ENCODE results near the gene POFUT1. TPM values are rescaled to one million over a fixed set of nuclear protein-coding genes. Genes with fewer than 3 reads are reported as not detected.
"Not testable (repeated sequence)": the region's sequence is repeated elsewhere in the genome, so short reads cannot be mapped to it uniquely, and the experiment has no call there.

The POFUT1 gene
- total RNA-seq, 1 donor from 2014 or later, result 49.5 TPM

DNA sequence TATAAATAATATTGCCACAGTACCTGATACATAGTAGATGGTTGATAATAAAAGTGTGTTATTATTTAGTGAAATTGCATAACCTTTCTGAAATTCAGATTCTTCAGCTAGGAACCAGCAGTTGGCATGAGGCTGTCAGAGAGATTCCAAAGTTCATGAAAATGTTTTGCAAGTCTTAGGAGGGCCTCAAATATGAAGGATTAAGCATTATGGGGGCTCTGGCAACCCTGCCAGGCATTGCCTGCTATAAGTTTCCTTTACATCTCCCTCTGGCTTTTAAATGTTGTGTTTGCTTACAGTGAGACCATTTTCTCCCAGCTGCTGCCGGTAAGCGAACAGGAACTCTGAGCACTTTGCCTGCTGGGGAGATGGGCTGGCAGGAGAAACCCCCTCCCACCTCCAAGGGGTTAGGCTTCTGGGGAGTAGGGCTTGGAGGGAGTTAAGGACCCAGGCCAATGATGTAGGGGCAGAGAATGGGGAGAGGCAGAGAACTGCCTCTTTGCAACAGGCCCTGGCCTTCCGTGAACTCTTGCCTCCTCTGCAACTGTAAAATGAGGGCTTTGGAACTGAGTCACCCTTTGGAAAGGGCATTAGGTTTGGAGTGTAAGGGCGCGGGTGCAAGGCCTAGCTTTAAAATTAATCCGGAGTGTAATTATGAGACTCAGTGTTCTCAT lies 36.6 kb downstream of the POFUT1 start:
- DNase-seq (ENCODE audit: extremely low spot score, unreplicated experiment), result no peak
- Mint-ChIP-seq H3K27me3 (ENCODE audit: unreplicated experiment) (no peaks in the 10 kb centered on the region), H3K9me3 (ENCODE audit: unreplicated experiment) (no peaks in the 10 kb centered on the region), H3K4me1 (ENCODE audit: unreplicated experiment) (peaks cover 9% of the 10 kb centered on the region), H3K27ac (ENCODE audit: unreplicated experiment) (no peak overlapping the region), H3K4me3 (ENCODE audit: unreplicated experiment) (no peak overlapping the region), H3K36me3 (ENCODE audit: unreplicated experiment) (no peaks in the 10 kb centered on the region)
- TF ChIP-seq, protein P1, sequence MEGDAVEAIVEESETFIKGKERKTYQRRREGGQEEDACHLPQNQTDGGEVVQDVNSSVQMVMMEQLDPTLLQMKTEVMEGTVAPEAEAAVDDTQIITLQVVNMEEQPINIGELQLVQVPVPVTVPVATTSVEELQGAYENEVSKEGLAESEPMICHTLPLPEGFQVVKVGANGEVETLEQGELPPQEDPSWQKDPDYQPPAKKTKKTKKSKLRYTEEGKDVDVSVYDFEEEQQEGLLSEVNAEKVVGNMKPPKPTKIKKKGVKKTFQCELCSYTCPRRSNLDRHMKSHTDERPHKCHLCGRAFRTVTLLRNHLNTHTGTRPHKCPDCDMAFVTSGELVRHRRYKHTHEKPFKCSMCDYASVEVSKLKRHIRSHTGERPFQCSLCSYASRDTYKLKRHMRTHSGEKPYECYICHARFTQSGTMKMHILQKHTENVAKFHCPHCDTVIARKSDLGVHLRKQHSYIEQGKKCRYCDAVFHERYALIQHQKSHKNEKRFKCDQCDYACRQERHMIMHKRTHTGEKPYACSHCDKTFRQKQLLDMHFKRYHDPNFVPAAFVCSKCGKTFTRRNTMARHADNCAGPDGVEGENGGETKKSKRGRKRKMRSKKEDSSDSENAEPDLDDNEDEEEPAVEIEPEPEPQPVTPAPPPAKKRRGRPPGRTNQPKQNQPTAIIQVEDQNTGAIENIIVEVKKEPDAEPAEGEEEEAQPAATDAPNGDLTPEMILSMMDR (IDR thresholded peaks at IDR 0.05), result no peak

DNA sequence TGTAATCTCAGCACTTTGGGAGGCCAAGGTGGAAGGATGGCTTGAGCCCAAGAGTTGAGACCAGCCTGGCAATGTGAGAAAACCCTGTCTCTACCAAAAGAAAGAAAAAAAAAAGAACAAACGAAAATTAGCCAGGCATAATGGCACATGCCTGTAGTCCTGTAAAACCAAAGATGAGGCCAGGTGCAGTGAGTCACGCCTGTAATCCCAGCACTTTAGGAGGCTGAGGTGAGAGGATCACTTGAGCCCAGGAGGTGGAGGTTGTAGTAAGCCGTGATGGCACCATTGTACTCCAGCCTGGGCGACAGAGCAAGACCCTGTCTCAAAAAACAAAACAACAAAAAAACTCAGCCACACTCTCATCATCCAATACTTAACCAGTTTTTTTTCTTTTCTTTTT lies 37.3 kb downstream of the POFUT1 start:
- H3K4me3 Mint-ChIP-seq (ENCODE audit: unreplicated experiment), result no peak overlapping the region
- H3K27ac Mint-ChIP-seq (ENCODE audit: unreplicated experiment), result no peak overlapping the region
- H3K9me3 Mint-ChIP-seq (ENCODE audit: unreplicated experiment), result no peaks in the 10 kb centered on the region
- H3K27me3 Mint-ChIP-seq (ENCODE audit: unreplicated experiment), result no peaks in the 10 kb centered on the region
- DNase-seq (ENCODE audit: extremely low spot score, unreplicated experiment), result no peak
- TF ChIP-seq, protein P1 (IDR thresholded peaks at IDR 0.05), result no peak
- no peaks in the 10 kb centered on the region for H3K36me3 Mint-ChIP-seq (ENCODE audit: unreplicated experiment)
- peaks cover 6% of the 10 kb centered on the region for H3K4me1 Mint-ChIP-seq (ENCODE audit: unreplicated experiment)

DNA sequence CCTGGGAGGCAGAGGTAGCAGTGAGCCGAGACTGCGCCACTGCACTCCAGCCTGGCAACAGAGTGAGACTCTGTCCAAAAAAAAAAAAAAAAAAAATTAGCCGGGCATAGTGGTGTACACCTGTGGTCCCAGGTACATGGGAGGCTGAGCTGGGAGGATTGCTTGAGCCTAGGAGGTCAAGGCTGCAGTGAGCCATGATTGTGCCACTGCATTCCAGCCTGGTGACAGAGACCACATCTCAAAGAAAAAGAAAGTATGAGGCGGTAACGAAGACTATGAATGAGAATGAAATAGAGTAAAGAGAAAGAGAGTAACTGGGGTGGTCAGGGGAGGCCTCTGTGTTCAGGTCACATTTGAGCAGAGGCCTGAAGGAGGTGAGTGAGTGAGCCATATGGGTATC lies 38.5 kb downstream of the POFUT1 start:
- H3K9me3 Mint-ChIP-seq (ENCODE audit: unreplicated experiment), result not testable (repeated sequence)

DNA sequence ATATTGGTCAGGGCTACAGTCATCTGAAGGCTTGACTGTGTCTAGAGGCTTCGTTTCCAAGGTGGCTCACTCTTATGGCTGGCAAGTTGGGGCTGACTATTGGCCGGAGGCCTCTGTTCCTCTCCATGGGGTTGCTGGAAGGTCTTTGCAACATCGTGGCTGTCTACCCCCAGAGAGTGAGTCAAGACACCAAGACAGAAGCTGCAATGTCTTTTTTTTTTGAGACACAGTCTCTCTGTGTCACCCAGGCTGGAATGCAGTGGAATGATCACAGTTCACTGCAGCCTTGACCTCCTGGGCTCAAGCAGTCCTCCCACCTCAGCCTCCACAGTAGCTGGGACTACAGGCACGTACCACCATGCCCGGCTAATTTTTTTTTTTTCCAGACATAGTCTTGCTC lies 40.4 kb downstream of the POFUT1 start:
- Mint-ChIP-seq H3K36me3 (ENCODE audit: unreplicated experiment) (no peaks in the 10 kb centered on the region), H3K4me3 (ENCODE audit: unreplicated experiment) (no peak overlapping the region), H3K4me1 (ENCODE audit: unreplicated experiment) (no peaks in the 10 kb centered on the region), H3K9me3 (ENCODE audit: unreplicated experiment) (no peaks in the 10 kb centered on the region), H3K27ac (ENCODE audit: unreplicated experiment) (no peak overlapping the region), H3K27me3 (ENCODE audit: unreplicated experiment) (peaks cover 4% of the 10 kb centered on the region)
- DNase-seq (ENCODE audit: extremely low spot score, unreplicated experiment), result no peak
- TF ChIP-seq, protein P1 (IDR thresholded peaks at IDR 0.05), result no peak

More for the DNA sequence above, 38.5 kb downstream of the POFUT1 start:
- not testable (repeated sequence) for H3K27me3 Mint-ChIP-seq (ENCODE audit: unreplicated experiment); H3K4me1 Mint-ChIP-seq (ENCODE audit: unreplicated experiment); H3K27ac Mint-ChIP-seq (ENCODE audit: unreplicated experiment); DNase-seq (ENCODE audit: extremely low spot score, unreplicated experiment); H3K36me3 Mint-ChIP-seq (ENCODE audit: unreplicated experiment); H3K4me3 Mint-ChIP-seq (ENCODE audit: unreplicated experiment)

DNA sequence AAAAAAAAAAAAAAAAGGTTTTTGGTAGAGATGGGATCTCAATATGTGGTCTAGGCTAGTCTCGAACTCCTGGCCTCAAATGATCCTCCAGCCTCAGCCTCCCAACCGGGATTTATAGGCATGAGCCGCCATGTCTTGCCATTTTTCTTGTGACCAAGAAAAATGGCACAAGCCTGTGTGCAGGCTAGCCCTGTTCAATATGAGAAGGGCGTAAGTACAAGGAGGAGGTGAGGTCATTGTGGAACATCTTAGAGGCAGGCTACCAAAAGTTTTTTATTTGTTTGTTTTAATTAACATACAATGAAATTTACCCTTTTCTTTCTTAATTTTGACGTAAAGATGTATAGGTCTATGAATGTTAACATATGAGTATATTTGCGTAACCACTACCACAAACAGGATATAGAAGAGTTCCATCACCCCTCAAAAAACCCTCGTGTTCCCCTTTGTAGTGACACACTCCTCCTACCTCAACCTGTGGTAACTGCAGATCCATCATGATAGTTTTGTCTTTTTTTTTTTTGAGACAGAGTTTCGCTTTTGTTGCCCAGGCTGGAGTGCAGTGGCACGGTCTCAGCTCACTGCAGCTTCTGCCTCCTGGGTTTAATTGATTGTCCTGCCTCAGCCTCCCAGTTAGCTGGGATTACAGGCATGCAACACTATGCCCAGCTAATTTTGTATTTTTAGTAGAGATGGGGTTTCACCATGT lies 41.5 kb downstream of the POFUT1 start:
- Mint-ChIP-seq H3K27ac (ENCODE audit: unreplicated experiment) (no peak overlapping the region), H3K4me3 (ENCODE audit: unreplicated experiment) (no peak overlapping the region), H3K36me3 (ENCODE audit: unreplicated experiment) (no peaks in the 10 kb centered on the region), H3K27me3 (ENCODE audit: unreplicated experiment) (peaks cover 4% of the 10 kb centered on the region), H3K9me3 (ENCODE audit: unreplicated experiment) (no peaks in the 10 kb centered on the region), H3K4me1 (ENCODE audit: unreplicated experiment) (no peaks in the 10 kb centered on the region)
- TF ChIP-seq, protein P1 (IDR thresholded peaks at IDR 0.05), result no peak
- DNase-seq (ENCODE audit: extremely low spot score, unreplicated experiment), result no peak

Measured in osteocyte (in vitro differentiated cells).